Measurements from ENCODE around the gene PAPOLA.
A peak's percentile ranks its signal among the peaks of the same experiment; 100 is the strongest.

PAPOLA gene

GRCh38 chr14:96592591-96593386 lies 90.6 kb downstream of the PAPOLA start:
- H3K4me3 ChIP-seq (replicated peaks in 1 of 2; ENCODE audit: low read depth in 2 of 2, low read length in 2 of 2): peak overlapping the region; percentile 45 to 50
- TF ChIP-seq CTCF (IDR thresholded peaks at IDR 0.05; ENCODE audit: low read depth, low read length): no peak
- DNase-seq (ENCODE audit: low read depth in 2 of 2): peak; percentile 33 to 52

- no peak for TF ChIP-seq CTCF (IDR thresholded peaks at IDR 0.05; ENCODE audit: low read depth, low read length)
- no peak overlapping the region for H3K4me3 ChIP-seq (replicated peaks in 1 of 2; ENCODE audit: low read depth in 2 of 2, low read length in 2 of 2)
- DNase-seq (ENCODE audit: low read depth in 2 of 2): no peak
Measured at GRCh38 chr14:96594961-96595360, 92.8 kb downstream of the PAPOLA start.

DNA sequence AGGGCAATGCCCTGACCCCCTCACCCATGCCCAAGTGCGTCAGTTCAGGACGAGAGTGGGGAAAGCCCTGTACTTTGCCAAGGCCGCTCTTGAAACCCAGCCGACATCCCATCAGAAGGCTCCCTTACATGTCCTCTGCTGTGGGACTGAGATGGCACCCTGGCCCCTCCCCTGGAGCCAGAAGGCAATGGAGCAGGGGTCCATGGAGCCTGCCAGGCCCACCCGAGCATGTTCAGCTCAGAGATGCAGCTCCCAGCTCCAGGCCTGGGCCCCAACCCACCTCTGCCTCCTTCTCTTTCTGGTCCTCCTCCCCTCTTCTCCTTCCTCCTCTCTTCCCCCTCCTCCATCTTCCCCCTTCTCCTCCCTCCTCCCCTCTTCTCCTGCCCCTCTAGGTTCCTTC lies 95.5 kb downstream of the PAPOLA start:
- TF ChIP-seq CTCF (IDR thresholded peaks at IDR 0.05; ENCODE audit: low read depth, low read length): no peak
- DNase-seq (ENCODE audit: low read depth in 2 of 2): no peak
- H3K4me3 ChIP-seq (replicated peaks in 1 of 2; ENCODE audit: low read depth in 2 of 2, low read length in 2 of 2): no peak overlapping the region

- H3K4me3 ChIP-seq (replicated peaks in 1 of 2; ENCODE audit: low read depth in 2 of 2, low read length in 2 of 2): no peak overlapping the region
- TF ChIP-seq CTCF (IDR thresholded peaks at IDR 0.05; ENCODE audit: low read depth, low read length): no peak
- no peak for DNase-seq (ENCODE audit: low read depth in 2 of 2)
Measured at GRCh38 chr14:96598332-96598928, 96.2 kb downstream of the PAPOLA start.

- no peak for DNase-seq (ENCODE audit: low read depth in 2 of 2)
- no peak overlapping the region for H3K4me3 ChIP-seq (replicated peaks in 1 of 2; ENCODE audit: low read depth in 2 of 2, low read length in 2 of 2)
- no peak for TF ChIP-seq CTCF (IDR thresholded peaks at IDR 0.05; ENCODE audit: low read depth, low read length)
Measured at GRCh38 chr14:96599076-96599475, 96.9 kb downstream of the PAPOLA start.

DNA sequence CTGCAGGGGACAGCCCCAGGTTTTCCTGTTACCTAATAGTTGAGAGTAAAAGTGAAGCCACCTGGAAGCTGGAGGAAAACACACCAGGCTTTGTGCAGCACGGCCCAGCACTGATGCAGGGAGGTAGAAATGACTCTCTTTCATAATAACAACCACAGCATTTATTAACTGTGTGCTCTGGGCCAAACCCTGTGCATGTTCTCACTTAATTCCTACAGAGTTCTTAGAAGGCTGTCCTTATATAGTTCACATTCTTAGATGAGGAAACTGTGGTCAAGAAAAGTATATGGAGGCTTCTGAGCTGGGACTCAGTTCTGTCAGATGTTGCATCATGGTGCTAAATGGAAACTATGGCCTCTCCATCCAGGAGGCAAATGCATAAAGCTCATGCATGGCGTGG lies 100.0 kb downstream of the PAPOLA start:
- no peak for TF ChIP-seq CTCF (IDR thresholded peaks at IDR 0.05; ENCODE audit: low read depth, low read length)
- DNase-seq (ENCODE audit: low read depth in 2 of 2): no peak
- no peak overlapping the region for H3K4me3 ChIP-seq (replicated peaks in 1 of 2; ENCODE audit: low read depth in 2 of 2, low read length in 2 of 2)
